Stimulated activated CD8-positive, alpha-beta memory T cell treated with anti-CD3 and anti-CD28 coated beads, Interleukin-7, amount 100 ng/mL, for 4 hours (primary cell): Measurements from ENCODE around the gene FAM174C.

ENCODE experiments used
- DNase-seq, 2 donors: peaks; one replicate each; pipeline ENCODE4 v3.0.0-alpha.2; 2020; ENCODE audit warnings: low read depth in 2 of 2

Gene FAM174C

GRCh38 chr19:1272423-1273262 is 2.7 kb upstream of the FAM174C start:
- DNase-seq: no peak

DNA sequence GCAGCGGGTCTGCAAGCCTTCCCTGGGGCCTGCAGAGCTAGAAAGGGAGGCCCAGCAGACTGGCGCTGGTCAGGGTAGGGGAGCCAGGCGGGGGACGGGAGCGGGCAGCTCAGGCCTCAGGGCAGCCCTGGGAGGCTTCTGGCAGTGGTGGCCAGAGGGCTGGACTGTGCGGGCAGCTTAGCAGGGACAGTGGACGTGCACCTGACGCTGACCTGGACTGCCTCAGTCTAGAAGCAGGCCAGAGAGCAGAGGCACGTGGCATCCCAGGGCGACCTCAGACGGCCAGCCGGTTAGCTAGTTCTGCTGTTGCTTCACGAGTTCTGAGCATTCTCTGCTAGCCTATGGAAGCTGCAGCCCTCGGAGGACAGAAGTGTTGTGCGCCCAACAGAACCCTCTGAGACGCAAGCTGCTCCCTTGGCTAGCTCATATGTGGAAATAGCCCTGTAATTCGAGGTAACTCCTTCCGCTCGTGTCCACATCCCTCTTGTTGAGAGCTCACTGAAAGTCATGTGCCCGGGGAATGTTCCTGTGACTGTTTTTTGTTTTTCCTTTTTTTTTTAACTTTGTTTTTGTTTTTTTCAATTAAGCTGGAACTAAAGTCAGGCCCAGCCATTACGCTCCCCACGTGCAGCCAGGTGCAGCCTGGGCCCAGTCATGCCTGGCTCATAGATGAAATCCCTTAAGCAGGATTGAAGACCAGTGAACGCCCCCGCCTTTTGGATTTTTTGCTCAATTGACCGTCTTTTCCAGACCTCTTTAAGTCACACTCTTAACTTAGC is 1.9 kb upstream of the FAM174C start:
- no peak for DNase-seq

- no peak for DNase-seq
Measured at GRCh38 chr19:1274081-1274851, 1.1 kb upstream of the FAM174C start.

- no peak for DNase-seq
Measured at GRCh38 chr19:1274852-1275259, 474 bp upstream of the FAM174C start.

DNA sequence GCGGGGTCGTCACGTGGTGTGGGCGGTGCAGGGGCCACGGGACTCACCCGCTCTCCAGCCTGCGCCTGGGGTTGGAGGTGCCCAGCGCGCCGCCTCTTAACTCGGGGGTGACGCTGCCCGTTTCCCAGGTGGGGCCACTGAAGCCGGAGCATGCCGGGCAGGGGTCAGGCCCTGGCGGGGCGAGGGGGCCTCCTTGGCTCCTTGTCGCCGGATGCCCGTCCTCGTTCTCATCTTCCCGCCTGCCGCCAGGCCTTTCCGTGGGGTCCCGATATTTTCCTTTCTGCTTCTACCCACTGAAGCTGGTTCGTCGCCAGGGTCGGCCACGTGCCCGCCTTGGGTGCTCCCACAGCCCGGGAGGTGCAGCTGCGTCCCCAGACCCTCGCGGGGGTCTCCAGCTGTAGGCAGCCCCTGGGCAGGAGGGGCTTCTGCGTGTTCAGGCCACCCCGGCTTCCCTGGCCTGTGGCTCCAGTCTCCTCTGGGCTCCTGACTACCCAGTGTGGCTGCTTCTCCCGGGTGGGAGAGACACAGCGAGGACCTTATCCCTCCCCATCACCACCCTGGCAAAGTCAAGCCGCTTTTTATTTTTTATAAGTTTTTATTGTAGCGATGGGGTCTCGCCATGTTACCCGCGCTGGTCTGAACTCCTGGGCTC is 772 bp downstream of the FAM174C start:
- DNase-seq: no peak

GRCh38 chr19:1276628-1277022 is 1.3 kb downstream of the FAM174C start:
- DNase-seq: no peak

DNA sequence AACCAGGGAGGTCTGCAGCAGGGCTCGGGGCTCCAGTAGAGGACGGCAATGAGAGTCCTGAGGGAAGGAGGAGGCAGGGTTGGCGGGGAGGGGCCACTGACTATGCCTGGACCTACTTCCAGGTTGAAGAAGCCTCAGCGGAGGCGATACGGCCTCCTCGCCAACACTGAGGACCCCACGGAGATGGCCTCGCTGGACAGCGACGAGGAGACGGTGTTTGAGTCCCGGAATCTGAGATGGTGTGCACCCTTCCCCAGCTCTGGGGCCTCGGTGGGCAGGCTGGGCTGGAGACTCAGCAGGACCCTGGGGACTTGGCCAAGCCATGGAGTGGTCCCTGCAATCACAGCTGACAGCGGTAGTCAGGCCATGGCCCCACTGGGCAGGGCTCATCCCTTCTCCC is 1.7 kb downstream of the FAM174C start:
- no peak for DNase-seq

GRCh38 chr19:1278074-1278473 is 2.7 kb downstream of the FAM174C start:
- DNase-seq: no peak

GRCh38 chr19:1278713-1279660 is 3.7 kb downstream of the FAM174C start:
- no peak for DNase-seq

DNA sequence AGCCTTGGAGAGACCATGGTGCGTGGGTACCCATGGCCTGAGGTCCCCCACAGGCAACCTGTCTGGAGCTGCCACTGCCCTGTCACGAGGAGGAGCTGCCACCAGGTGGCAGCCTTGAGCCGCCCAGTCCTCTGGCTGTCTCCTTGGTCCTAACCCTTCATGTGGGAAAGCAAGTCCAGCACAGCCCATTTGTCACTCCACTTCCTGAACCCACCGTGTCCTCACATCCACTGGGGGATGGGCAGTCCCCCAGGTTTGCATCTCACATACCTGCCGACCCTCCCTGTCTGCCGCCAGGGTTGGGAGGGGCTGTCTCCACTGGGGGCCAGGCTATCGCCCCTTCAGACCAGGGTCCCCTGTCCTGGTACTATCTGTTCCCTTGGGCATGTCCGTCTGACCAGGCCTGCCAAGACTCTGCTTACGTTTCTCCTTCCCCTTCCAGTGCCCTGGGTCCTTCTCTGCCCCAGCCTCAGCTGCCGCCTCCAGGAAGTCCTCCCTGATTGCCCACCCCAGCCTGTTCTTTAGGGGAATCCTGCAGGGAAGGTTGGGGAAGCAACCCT is 4.5 kb downstream of the FAM174C start:
- peak in 1 of 2 donors; percentile 65 for DNase-seq

- no peak for DNase-seq
Measured at GRCh38 chr19:1280636-1281568, 5.6 kb downstream of the FAM174C start.

- DNase-seq: no peak
Measured at GRCh38 chr19:1281569-1282287, 6.4 kb downstream of the FAM174C start.

DNA sequence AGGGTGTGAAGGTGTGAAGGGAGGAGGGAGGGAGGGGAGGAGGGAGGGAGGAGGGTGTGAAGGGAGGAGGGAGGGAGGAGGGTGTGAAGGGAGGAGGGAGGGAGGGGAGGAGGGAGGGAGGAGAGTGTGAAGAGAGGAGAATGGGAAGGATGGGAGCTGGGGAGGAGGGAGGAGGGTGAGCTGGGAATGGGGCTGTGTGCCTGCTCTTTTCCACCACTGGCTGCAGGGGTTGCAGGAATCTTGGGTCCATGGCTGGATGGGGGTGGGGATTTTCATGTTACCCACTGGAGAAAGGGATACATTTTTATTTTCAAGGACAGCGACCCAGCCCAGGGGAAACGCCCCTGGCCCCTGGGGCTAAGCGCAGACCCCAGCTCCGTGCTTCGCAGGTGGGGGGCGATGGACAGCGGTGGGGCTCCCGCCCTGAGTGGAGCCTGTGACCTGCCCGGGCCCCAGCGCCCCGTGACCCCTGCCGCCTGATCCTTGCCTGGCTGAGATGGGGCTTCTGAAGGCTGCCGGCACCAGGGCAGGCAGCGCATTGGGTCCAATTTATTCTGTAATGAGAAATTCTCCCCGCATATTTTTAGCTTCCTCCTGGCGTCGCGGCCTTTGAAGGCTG is 7.4 kb downstream of the FAM174C start:
- no peak for DNase-seq

DNA sequence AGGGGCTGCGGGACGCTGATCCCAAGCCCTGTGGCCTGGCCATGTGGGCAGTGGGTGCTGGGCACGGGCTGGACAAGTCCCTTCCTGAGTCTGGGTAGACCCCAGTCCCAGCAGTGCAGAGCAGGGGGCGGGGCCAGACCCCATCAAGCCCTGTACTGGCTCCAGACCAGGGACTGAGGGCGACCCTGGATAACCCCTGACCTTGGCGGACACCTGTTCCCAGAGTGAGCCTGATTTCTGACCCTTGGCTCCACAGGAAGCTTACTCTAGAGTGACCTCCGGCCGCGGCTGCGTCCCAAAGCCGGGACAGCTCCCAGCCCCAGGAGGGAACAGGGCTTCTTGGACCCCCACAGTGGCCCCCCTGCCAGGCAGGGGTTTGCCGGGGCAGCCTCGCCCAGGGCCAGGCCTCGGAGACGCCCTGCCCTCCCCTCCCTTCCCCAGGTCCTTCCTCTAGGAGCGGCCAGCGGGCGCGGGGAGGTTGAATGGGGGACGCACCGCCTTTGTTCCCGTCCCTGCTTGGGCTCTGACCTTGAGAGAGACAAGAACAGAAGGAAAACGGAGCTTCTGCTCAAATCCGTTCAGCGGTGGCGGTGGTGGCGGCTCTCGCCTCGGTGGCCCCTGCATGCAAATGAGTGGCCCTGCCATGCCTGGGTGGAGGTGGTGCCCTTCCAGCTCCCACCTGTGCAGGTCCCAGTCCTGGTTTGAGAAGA is 8.0 kb downstream of the FAM174C start:
- DNase-seq: no peak

DNA sequence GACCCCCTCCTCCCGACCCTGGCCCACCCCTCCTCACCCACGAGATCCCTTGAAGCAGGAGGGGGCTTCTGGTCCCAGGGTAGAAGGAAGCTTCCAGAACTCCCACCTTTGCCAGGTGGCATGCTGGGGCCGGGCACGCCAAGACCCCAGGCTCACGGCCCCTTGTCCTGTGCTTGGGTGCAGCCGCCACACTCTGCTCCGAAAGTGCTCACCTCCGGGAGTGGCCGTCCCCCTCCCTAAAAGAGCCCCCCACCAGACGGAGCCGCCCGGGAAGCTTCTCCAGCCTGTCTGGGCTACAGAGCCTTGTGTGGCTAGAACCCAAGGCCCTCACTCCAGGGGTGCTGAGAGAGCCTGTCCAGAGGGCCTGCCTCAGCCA is 8.6 kb downstream of the FAM174C start:
- no peak for DNase-seq

DNA sequence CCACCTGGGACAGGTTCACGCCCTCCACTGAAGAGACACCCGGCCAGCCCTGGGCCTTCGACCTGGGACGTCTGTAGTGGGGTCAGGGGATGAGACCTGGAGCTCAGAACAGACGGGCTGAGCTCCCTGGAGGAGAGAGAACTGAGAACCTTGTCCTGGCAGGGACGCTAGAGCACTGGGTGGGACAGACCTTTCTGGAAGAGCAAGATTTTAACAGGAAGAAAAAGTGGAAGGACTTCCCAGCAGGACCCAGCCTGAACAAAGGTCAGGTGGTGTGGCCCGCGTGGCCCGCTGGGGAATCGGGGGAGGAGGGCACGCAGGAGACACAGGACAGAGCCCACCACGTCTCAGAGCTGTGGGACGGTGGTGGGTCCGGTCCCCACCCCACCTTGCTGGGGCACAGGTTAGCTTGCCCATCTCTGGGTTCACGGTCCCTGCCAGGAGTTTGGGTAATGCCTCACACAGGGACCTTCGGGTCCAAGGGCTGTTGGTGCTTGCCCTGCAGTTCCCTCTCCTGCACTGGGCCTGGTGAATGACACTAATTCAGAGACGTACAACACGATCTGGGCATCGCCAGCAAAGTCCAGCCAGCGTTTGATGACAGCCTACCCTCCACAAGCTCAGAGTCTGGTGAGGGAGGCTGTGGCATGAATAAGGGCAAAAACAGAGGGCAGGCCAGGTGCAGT is 9.1 kb downstream of the FAM174C start:
- DNase-seq: no peak
